H1 (cell line): ENCODE results near the gene PRPH2. TPM values are rescaled to one million over a fixed set of nuclear protein-coding genes. Genes with fewer than 3 reads are reported as not detected.

ENCODE experiments used
- CTBP2 ChIP-seq: IDR thresholded peaks from 2 replicates; pipeline ENCODE4 v1.7.0; 2011; ENCODE audit warnings: borderline replicate concordance, mild to moderate bottlenecking, moderate library complexity, mixed read lengths, low read length; ENCODE audit not compliant: insufficient read depth, insufficient read length
- EGR1 ChIP-seq: IDR thresholded peaks from 2 replicates; pipeline ENCODE4 v1.6.1; 2011; ENCODE audit warnings: low read depth, low read length, borderline replicate concordance
- HDAC2 ChIP-seq, 2 experiments: fragments of 300-600 bp in 1 of 2; sonication (generic) in 1 of 2; IDR thresholded peaks; 2 replicates each; pipeline ENCODE4 v1.6.1; 2011 to 2012; ENCODE audit warnings: low read depth in 2 of 2, low read length in 2 of 2, mild to moderate bottlenecking in 2 of 2, moderate library complexity in 2 of 2, borderline replicate concordance in 1 of 2, inconsistent platforms in 1 of 2
- JUND ChIP-seq: IDR thresholded peaks from 2 replicates; pipeline ENCODE4 v1.6.1; 2011; ENCODE audit warnings: mild to moderate bottlenecking, improper control_type of control experiment, low read length
- TCF12 ChIP-seq: IDR thresholded peaks from 2 replicates; pipeline ENCODE4 v1.6.1; 2011; ENCODE audit warnings: low read depth, mild to moderate bottlenecking, low read length
- polyA plus RNA-seq, 7 experiments: library from polyadenylated mRNA; depleted of rRNA in 3 of 7; stranded (reverse) in 5 of 7; unstranded in 2 of 7; fragments of >200 nt in 5 of 7; fragments of 200-250 nt in 2 of 7; gene quantifications; 1 replicate in 5 of 7; 2 replicates in 1 of 7; 4 replicates in 1 of 7; pipeline versions ENCODE4 v1.2.1 to v1.2.3, GENCODE V29; 2011 to 2013; ENCODE audit warnings: missing spikeins in 2 of 7, mixed read lengths in 2 of 7
- total RNA-seq: library from RNA; stranded (reverse); fragmentation: NEBNext Ultra II Directional; extraction: Animal tissue kit (Norgen Biotek cat#: 25700); gene quantifications from 2 replicates; pipeline ENCODE4 v1.2.1, GENCODE V29; 2021
- TF ChIP-seq, protein P1 (sequence below), 3 experiments: IDR thresholded peaks; 1 replicate in 2 of 3; 2 replicates in 1 of 3; pipeline versions ENCODE4 v1.5.1 to v1.6.1; 2011; ENCODE audit warnings: low read length in 3 of 3, mild to moderate bottlenecking in 3 of 3, inconsistent platforms in 2 of 3, low read depth in 1 of 3, moderate library complexity in 1 of 3; ENCODE audit not compliant: insufficient read depth in 1 of 3; ENCODE audit errors: control extremely low read depth in 1 of 3

PRPH2 gene
- total and polyA plus RNA-seq, 2 of the 8 experiments (the other 6 are each of a cell fraction or from before 2014, with no cell fraction given): 0.23 to 0.65 TPM

DNA sequence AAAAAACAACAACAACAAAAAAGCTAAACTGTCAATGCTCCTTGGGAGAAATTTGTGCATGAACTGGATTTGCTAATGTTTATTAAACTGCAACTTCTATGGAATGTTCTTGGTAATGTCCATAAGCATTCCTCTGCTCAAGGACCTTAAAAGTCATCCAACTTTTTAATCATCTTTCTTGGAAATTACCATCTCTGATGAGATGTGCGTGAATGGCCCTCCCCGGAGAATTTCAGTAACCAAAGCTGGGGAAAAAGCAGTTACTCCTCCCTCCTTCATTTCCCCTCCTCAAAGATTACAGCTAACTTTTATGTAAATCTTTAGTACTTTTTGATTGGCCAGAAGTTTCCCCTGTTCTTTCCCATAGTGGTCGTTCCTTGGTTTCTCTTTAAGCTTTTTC, 18.3 kb upstream of the PRPH2 start (continued):
- TF ChIP-seq TCF12: no peak
- TF ChIP-seq HDAC2 (IDR thresholded peaks at IDR 0.05; ENCODE audit: borderline replicate concordance in 1 of 2, low read depth in 2 of 2, low read length in 2 of 2): no peak
- TF ChIP-seq CTBP2: no peak
- no peak for TF ChIP-seq EGR1
- TF ChIP-seq, protein P1, sequence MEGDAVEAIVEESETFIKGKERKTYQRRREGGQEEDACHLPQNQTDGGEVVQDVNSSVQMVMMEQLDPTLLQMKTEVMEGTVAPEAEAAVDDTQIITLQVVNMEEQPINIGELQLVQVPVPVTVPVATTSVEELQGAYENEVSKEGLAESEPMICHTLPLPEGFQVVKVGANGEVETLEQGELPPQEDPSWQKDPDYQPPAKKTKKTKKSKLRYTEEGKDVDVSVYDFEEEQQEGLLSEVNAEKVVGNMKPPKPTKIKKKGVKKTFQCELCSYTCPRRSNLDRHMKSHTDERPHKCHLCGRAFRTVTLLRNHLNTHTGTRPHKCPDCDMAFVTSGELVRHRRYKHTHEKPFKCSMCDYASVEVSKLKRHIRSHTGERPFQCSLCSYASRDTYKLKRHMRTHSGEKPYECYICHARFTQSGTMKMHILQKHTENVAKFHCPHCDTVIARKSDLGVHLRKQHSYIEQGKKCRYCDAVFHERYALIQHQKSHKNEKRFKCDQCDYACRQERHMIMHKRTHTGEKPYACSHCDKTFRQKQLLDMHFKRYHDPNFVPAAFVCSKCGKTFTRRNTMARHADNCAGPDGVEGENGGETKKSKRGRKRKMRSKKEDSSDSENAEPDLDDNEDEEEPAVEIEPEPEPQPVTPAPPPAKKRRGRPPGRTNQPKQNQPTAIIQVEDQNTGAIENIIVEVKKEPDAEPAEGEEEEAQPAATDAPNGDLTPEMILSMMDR (IDR thresholded peaks at IDR 0.05; ENCODE audit: control extremely low read depth in 1 of 3, insufficient read depth in 1 of 3, low read depth in 1 of 3, low read length in 3 of 3): no peak
- no peak for TF ChIP-seq JUND
